ENCODE results near the gene CHST7. TPM values are rescaled to one million over a fixed set of nuclear protein-coding genes. Genes with fewer than 3 reads are reported as not detected.

The CHST7 gene
- total RNA-seq, 4 donors from 2014 or later: 12.1 to 22.3 (median 18.3) TPM

GRCh38 chrX:46618947-46619346 is 45.4 kb downstream of the CHST7 start:
- no peak for ATAC-seq

GRCh38 chrX:46620505-46620904 is 46.9 kb downstream of the CHST7 start:
- Histone ChIP-seq H3K4me1 (no peaks in the 10 kb centered on the region), H3K4me3 (no peak overlapping the region), H3K27ac (no peak overlapping the region), H3K36me3 (no peaks in the 10 kb centered on the region), H3K9me3 (no peaks in the 10 kb centered on the region), H3K27me3 (no peaks in the 10 kb centered on the region)
- no peak for ATAC-seq
- 80 to 86% methylated on average over 1 to 4 of the region's 4 CpGs for WGBS, 2 donors (ENCODE audit: low coverage in 1 of 2)
- TF ChIP-seq, protein P1, sequence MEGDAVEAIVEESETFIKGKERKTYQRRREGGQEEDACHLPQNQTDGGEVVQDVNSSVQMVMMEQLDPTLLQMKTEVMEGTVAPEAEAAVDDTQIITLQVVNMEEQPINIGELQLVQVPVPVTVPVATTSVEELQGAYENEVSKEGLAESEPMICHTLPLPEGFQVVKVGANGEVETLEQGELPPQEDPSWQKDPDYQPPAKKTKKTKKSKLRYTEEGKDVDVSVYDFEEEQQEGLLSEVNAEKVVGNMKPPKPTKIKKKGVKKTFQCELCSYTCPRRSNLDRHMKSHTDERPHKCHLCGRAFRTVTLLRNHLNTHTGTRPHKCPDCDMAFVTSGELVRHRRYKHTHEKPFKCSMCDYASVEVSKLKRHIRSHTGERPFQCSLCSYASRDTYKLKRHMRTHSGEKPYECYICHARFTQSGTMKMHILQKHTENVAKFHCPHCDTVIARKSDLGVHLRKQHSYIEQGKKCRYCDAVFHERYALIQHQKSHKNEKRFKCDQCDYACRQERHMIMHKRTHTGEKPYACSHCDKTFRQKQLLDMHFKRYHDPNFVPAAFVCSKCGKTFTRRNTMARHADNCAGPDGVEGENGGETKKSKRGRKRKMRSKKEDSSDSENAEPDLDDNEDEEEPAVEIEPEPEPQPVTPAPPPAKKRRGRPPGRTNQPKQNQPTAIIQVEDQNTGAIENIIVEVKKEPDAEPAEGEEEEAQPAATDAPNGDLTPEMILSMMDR (IDR thresholded peaks at IDR 0.05): no peak
- TF ChIP-seq POLR2AphosphoS5 (IDR thresholded peaks at IDR 0.05) (no peak), POLR2A (IDR thresholded peaks at IDR 0.05) (no peak), EP300 (IDR thresholded peaks at IDR 0.05) (no peak)

More at GRCh38 chrX:46618947-46619346, 45.4 kb downstream of the CHST7 start:
- Histone ChIP-seq H3K4me1 (no peaks in the 10 kb centered on the region), H3K27me3 (no peaks in the 10 kb centered on the region), H3K4me3 (no peak overlapping the region), H3K27ac (no peak overlapping the region), H3K36me3 (no peaks in the 10 kb centered on the region), H3K9me3 (no peaks in the 10 kb centered on the region)
- no peak for TF ChIP-seq EP300 (IDR thresholded peaks at IDR 0.05)
- TF ChIP-seq POLR2A (IDR thresholded peaks at IDR 0.05): no peak
- TF ChIP-seq, protein P1 (IDR thresholded peaks at IDR 0.05): no peak
- no peak for TF ChIP-seq POLR2AphosphoS5 (IDR thresholded peaks at IDR 0.05)

DNA sequence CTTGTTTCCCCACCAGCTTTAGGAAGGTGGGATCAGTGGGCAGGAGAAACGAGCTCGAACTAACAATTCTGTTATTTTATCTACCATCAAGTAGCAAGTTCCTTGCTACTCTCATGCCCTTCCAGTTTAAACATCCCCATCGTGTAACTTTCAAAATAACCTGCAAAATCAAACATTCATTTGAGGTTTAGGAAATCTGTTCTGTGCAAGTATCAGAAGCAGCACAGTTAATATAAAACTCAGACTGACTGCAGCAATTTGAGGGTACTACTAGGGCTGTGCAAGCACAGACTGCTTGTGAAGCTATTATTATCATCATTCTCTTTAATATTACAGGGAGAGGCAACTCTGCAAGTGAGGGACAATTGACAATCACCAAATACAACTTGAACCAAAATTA is 48.0 kb downstream of the CHST7 start:
- no peaks in the 10 kb centered on the region for H3K9me3 ChIP-seq
- no peak overlapping the region for H3K27ac ChIP-seq
- whole genome bisulfite sequencing, 2 donors (ENCODE audit: low coverage in 1 of 2): 67 to 79% methylated on average over 3 of the region's 3 CpGs
- H3K4me1 ChIP-seq: no peaks in the 10 kb centered on the region
- H3K36me3 ChIP-seq: no peaks in the 10 kb centered on the region
- ATAC-seq: no peak
- TF ChIP-seq POLR2A (IDR thresholded peaks at IDR 0.05): no peak
- no peak for TF ChIP-seq EP300 (IDR thresholded peaks at IDR 0.05)
- no peak for TF ChIP-seq POLR2AphosphoS5 (IDR thresholded peaks at IDR 0.05)
- TF ChIP-seq, protein P1 (IDR thresholded peaks at IDR 0.05): no peak
- no peaks in the 10 kb centered on the region for H3K27me3 ChIP-seq
- H3K4me3 ChIP-seq: no peak overlapping the region

GRCh38 chrX:46624090-46624786 is 50.7 kb downstream of the CHST7 start:
- Histone ChIP-seq H3K4me1 (peaks cover 0 to 18% (median 2%) of the 10 kb centered on the region in 3 donors), H3K36me3 (no peaks in the 10 kb centered on the region), H3K27me3 (no peaks in the 10 kb centered on the region), H3K4me3 (no peak overlapping the region), H3K9me3 (no peaks in the 10 kb centered on the region), H3K27ac (no peak overlapping the region)
- ATAC-seq: no peak
- TF ChIP-seq EP300 (IDR thresholded peaks at IDR 0.05) (no peak), POLR2AphosphoS5 (IDR thresholded peaks at IDR 0.05) (no peak), POLR2A (IDR thresholded peaks at IDR 0.05) (no peak)
- TF ChIP-seq, protein P1 (IDR thresholded peaks at IDR 0.05): no peak
- WGBS, 2 donors (ENCODE audit: low coverage in 1 of 2): 82 to 83% methylated on average over 1 to 5 of the region's 6 CpGs

- ATAC-seq: no peak
- H3K27me3 ChIP-seq: no peaks in the 10 kb centered on the region
- 43% methylated on average over 3 of the region's 7 CpGs; no CpG with 5 or more reads in 1 of the 2 donors for WGBS, 2 donors (ENCODE audit: low coverage in 1 of 2)
- no peaks in the 10 kb centered on the region for H3K36me3 ChIP-seq
- H3K27ac ChIP-seq: peak overlapping the region in 3 of 4 donors; percentile 7 to 62 (median 24)
- peaks cover 0 to 26% (median 2%) of the 10 kb centered on the region in 3 donors for H3K4me1 ChIP-seq
- no peak overlapping the region for H3K4me3 ChIP-seq
- H3K9me3 ChIP-seq: no peaks in the 10 kb centered on the region
- TF ChIP-seq POLR2A (IDR thresholded peaks at IDR 0.05) (no peak), POLR2AphosphoS5 (IDR thresholded peaks at IDR 0.05) (no peak), EP300 (IDR thresholded peaks at IDR 0.05) (no peak)
- TF ChIP-seq, protein P1 (IDR thresholded peaks at IDR 0.05): no peak
Observed at GRCh38 chrX:46626566-46626965, 53.0 kb downstream of the CHST7 start.

All from gastroesophageal sphincter (tissue), 4 donors.